CD4-positive, alpha-beta T cell treated with Interleukin-2 at 100 ng/mL for 4 hours (primary cell): ENCODE measurements around the gene IFNG-AS1.
A peak's percentile ranks its signal among the peaks of the same experiment; 100 is the strongest.

ENCODE experiments used
- DNase-seq: peaks from one replicate; pipeline ENCODE4 v3.0.0-alpha.2; 2020; ENCODE audit warnings: low spot score

Gene IFNG-AS1

GRCh38 chr12:68037616-68038255, 48.5 kb downstream of the IFNG-AS1 start:
- no peak for DNase-seq

- DNase-seq = no peak
Measured at GRCh38 chr12:68038650-68039049, 49.4 kb downstream of the IFNG-AS1 start.

GRCh38 chr12:68040450-68041075, 51.3 kb downstream of the IFNG-AS1 start:
- peak; percentile 82 for DNase-seq

- peak; percentile 23 for DNase-seq
Measured at GRCh38 chr12:68042212-68042699, 53.0 kb downstream of the IFNG-AS1 start.

GRCh38 chr12:68043435-68043834, 54.2 kb downstream of the IFNG-AS1 start:
- no peak for DNase-seq

- no peak for DNase-seq
Measured at GRCh38 chr12:68048648-68049297, 59.5 kb downstream of the IFNG-AS1 start.

- no peak for DNase-seq
Measured at GRCh38 chr12:68056300-68056699, 67.1 kb downstream of the IFNG-AS1 start.

GRCh38 chr12:68063900-68064590, 74.8 kb downstream of the IFNG-AS1 start:
- DNase-seq = no peak

GRCh38 chr12:68065163-68065562, 75.9 kb downstream of the IFNG-AS1 start:
- DNase-seq = no peak

- DNase-seq = no peak
Measured at GRCh38 chr12:68065687-68066086, 76.4 kb downstream of the IFNG-AS1 start.

- no peak for DNase-seq
Measured at GRCh38 chr12:68067762-68068376, 78.6 kb downstream of the IFNG-AS1 start.

GRCh38 chr12:68069275-68069674, 80.0 kb downstream of the IFNG-AS1 start:
- DNase-seq = no peak
